HG03457 (cell line): ENCODE results near the gene FLOT1.
"Not testable (repeated sequence)": the region's sequence is repeated elsewhere in the genome, so short reads cannot be mapped to it uniquely, and the experiment has no call there.

Experiments used
- ATAC-seq: cut with Tn5 transposase; IDR thresholded peaks from one replicate; pipeline ENCODE4 v1.9.1; 2021; ENCODE audit warnings: moderate number of reproducible peaks; ENCODE audit not compliant: unreplicated experiment

The FLOT1 gene

GRCh38 chr6:30723843-30724741 lies 18.4 kb downstream of the FLOT1 start:
- ATAC-seq = not testable (repeated sequence)

- ATAC-seq = not testable (repeated sequence)
Observed at GRCh38 chr6:30723159-30723842, 19.2 kb downstream of the FLOT1 start.

- ATAC-seq = no peak
Observed at GRCh38 chr6:30722280-30723112, 20.0 kb downstream of the FLOT1 start.

- not testable (repeated sequence) for ATAC-seq
Observed at GRCh38 chr6:30722025-30722279, 20.5 kb downstream of the FLOT1 start.

GRCh38 chr6:30721198-30722024 lies 21.1 kb downstream of the FLOT1 start:
- no peak for ATAC-seq

GRCh38 chr6:30720738-30721197 lies 21.7 kb downstream of the FLOT1 start:
- no peak for ATAC-seq

GRCh38 chr6:30719791-30720737 lies 22.4 kb downstream of the FLOT1 start, which contains the start of gene TUBB:
Gene TUBB (plus strand): TSS chr6:30720352. CDS start chr6:30720507, 155 bp downstream.
- ATAC-seq = peak; percentile 35

GRCh38 chr6:30719356-30719755 lies 23.1 kb downstream of the FLOT1 start:
- ATAC-seq = no peak

GRCh38 chr6:30717845-30718720 lies 24.4 kb downstream of the FLOT1 start:
- ATAC-seq = not testable (repeated sequence)

GRCh38 chr6:30717129-30717844 lies 25.2 kb downstream of the FLOT1 start, which contains the start of gene MDC1:
Gene MDC1 (minus strand): TSS chr6:30717281. CDS start chr6:30715175, 2,106 bp downstream.
- ATAC-seq = peak; percentile 54

GRCh38 chr6:30716879-30717128 lies 25.7 kb downstream of the FLOT1 start:
- no peak for ATAC-seq

GRCh38 chr6:30714263-30714662 lies 28.2 kb downstream of the FLOT1 start:
- no peak for ATAC-seq

GRCh38 chr6:30712441-30712945 lies 30.0 kb downstream of the FLOT1 start:
- ATAC-seq = no peak

GRCh38 chr6:30711758-30712380 lies 30.6 kb downstream of the FLOT1 start:
- ATAC-seq = no peak

GRCh38 chr6:30709101-30709868 lies 33.2 kb downstream of the FLOT1 start:
- ATAC-seq = no peak

GRCh38 chr6:30707281-30707850 lies 35.1 kb downstream of the FLOT1 start:
- no peak for ATAC-seq
